Neural cell (in vitro differentiated cells): ENCODE results near the gene ASS1. TPM values are rescaled to one million over a fixed set of nuclear protein-coding genes. Genes with fewer than 3 reads are reported as not detected.

ENCODE experiments used
- H2AFZ ChIP-seq: fragments of 200-600, 300-800 bp; sonication (generic), shearing (Covaris generic); 2 replicates; pipeline ENCODE4 v1.6.0; 2014; ENCODE audit warnings: low read depth, mild to moderate bottlenecking, antibody characterized with exemption, low read length, moderate library complexity
- H3F3A ChIP-seq: fragments of 200-600 bp; shearing (Covaris generic); 2 replicates; pipeline ENCODE4 v1.6.1; 2016; ENCODE audit warnings: mild to moderate bottlenecking, moderate library complexity, mixed read lengths, antibody characterized with exemption, low read length; ENCODE audit not compliant: insufficient read depth, poor library complexity, severe bottlenecking
- H3K27ac ChIP-seq: fragments of 200-600, 300-800 bp; sonication (generic), shearing (Covaris generic); 2 replicates; pipeline ENCODE4 v1.5.1; 2014; ENCODE audit warnings: mild to moderate bottlenecking, low read length, moderate library complexity
- H3K27me3 ChIP-seq: fragments of 300-800, 200-600 bp; sonication (generic), shearing (Covaris generic); 2 replicates; pipeline ENCODE4 v1.6.0; 2014; ENCODE audit warnings: mild to moderate bottlenecking, low read depth, low read length, moderate library complexity; ENCODE audit not compliant: insufficient read depth
- H3K36me3 ChIP-seq: fragments of 300-800, 200-600 bp; sonication (generic), shearing (Covaris generic); 2 replicates; pipeline ENCODE4 v1.5.1; 2014; ENCODE audit warnings: mild to moderate bottlenecking, antibody characterized with exemption, low read length, moderate library complexity; ENCODE audit not compliant: insufficient read depth
- H3K4me2 ChIP-seq: fragments of 300-800, 200-600 bp; sonication (generic), shearing (Covaris generic); 2 replicates; pipeline ENCODE4 v1.6.0; 2014; ENCODE audit warnings: mild to moderate bottlenecking, low read length
- H3K4me3 ChIP-seq: fragments of 300-800, 200-600 bp; sonication (generic), shearing (Covaris generic); 2 replicates; pipeline ENCODE4 v1.5.1; 2014; ENCODE audit warnings: mild to moderate bottlenecking, low read length, moderate library complexity
- H3K79me2 ChIP-seq: fragments of 200-600 bp; shearing (Covaris generic); replicated peaks from 2 replicates; pipeline ENCODE4 v1.6.0; 2014; ENCODE audit warnings: mild to moderate bottlenecking, low read length, moderate library complexity; ENCODE audit not compliant: insufficient read depth
- H3K9ac ChIP-seq: fragments of 300-800, 200-600 bp; sonication (generic), shearing (Covaris generic); 2 replicates; pipeline ENCODE4 v1.6.1; 2016; ENCODE audit warnings: mild to moderate bottlenecking, low read length, mixed read lengths
- H3K9me2 ChIP-seq: fragments of 200-600 bp; shearing (Covaris generic); 2 replicates; pipeline ENCODE4 v1.6.1; 2016; ENCODE audit warnings: mild to moderate bottlenecking, low read length, mixed read lengths; ENCODE audit not compliant: insufficient read depth
- H3K9me3 ChIP-seq: fragments of 200-600, 300-800 bp; sonication (generic), shearing (Covaris generic); 2 replicates; pipeline ENCODE4 v1.6.1; 2016; ENCODE audit warnings: mild to moderate bottlenecking, mixed run types, low read length, moderate library complexity, mixed read lengths
- H4K20me1 ChIP-seq: fragments of 200-600 bp; shearing (Covaris generic); 2 replicates; pipeline ENCODE4 v1.6.1; 2016; ENCODE audit warnings: mild to moderate bottlenecking, mixed run types; ENCODE audit not compliant: insufficient read depth
- EP300 ChIP-seq: fragments of 450-650 bp; conservative IDR thresholded peaks from 2 replicates; pipeline ENCODE4 v1.6.1; 2014; ENCODE audit warnings: antibody characterized with exemption, mild to moderate bottlenecking, moderate library complexity; ENCODE audit not compliant: poor library complexity, severe bottlenecking
- EZH2 ChIP-seq: fragments of 200-600, 300-800 bp; shearing (Covaris generic), sonication (generic); IDR thresholded peaks from 2 replicates; pipeline ENCODE4 v1.6.1; 2014; ENCODE audit warnings: antibody characterized with exemption, low read length, borderline replicate concordance, mild to moderate bottlenecking; ENCODE audit not compliant: insufficient read depth, poor library complexity, severe bottlenecking
- MXI1 ChIP-seq: fragments of 450-650 bp; conservative IDR thresholded peaks from 2 replicates; pipeline ENCODE4 v1.6.1; 2014; ENCODE audit warnings: antibody characterized with exemption, mild to moderate bottlenecking; ENCODE audit not compliant: poor library complexity, severe bottlenecking
- POLR2AphosphoS5 ChIP-seq: IDR thresholded peaks from 2 replicates; pipeline ENCODE4 v1.6.1; 2012
- RAD21 ChIP-seq: fragments of 450-650 bp; conservative IDR thresholded peaks from 2 replicates; pipeline ENCODE4 v1.6.1; 2014; ENCODE audit warnings: antibody characterized with exemption, mild to moderate bottlenecking, moderate library complexity
- SMC3 ChIP-seq: fragments of 450-650 bp; conservative IDR thresholded peaks from 2 replicates; pipeline ENCODE4 v1.6.1; 2014; ENCODE audit warnings: antibody characterized with exemption, mild to moderate bottlenecking, moderate library complexity; ENCODE audit not compliant: poor library complexity
- TAF1 ChIP-seq: IDR thresholded peaks from 2 replicates; pipeline ENCODE4 v1.6.1; 2012; ENCODE audit warnings: low read depth
- polyA plus RNA-seq: library from polyadenylated mRNA; depleted of rRNA; stranded (reverse); fragments of >200 nt; gene quantifications from 2 replicates; pipeline ENCODE4 v1.2.3, GENCODE V29; 2014
- TF ChIP-seq, protein P1 (sequence below): fragments of 450-650 bp; IDR thresholded peaks from 2 replicates; pipeline ENCODE4 v1.5.1; 2014; ENCODE audit warnings: antibody characterized with exemption, mild to moderate bottlenecking, moderate library complexity; ENCODE audit not compliant: poor library complexity, severe bottlenecking
- TF ChIP-seq, protein P2 (sequence below): IDR thresholded peaks from 2 replicates; pipeline ENCODE4 v1.6.1; 2012; ENCODE audit warnings: borderline replicate concordance

The ASS1 gene
- polyA plus RNA-seq, 1 donor from 2014 or later = 2.6 TPM

DNA sequence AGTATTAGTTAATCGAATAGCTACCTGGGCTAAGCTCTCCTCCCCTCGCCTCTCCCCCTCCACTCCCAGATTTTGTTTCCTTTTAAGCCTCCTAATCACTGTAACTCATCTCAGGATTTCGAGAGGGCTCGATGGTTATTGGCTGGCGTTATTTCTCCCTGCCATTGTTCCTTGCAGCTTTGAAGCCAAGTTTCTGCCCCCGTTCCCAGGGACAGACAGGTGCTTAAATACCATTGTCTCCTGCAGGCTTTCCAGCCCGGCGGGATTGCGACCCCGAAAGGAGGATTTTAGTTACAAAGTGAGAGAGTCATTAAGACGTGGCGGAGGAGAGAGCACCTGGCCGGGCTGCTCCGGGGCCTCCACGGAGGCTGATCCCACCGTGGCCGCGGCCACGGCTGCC lies 46.2 kb downstream of the ASS1 start:
- Histone ChIP-seq H3K9me2 (no peaks in the 10 kb centered on the region), H3K9me3 (peaks cover 7% of the 10 kb centered on the region), H3K36me3 (no peaks in the 10 kb centered on the region), H4K20me1 (no peaks in the 10 kb centered on the region), H3K4me2 (no peak overlapping the region), H3K27me3 (no peaks in the 10 kb centered on the region), H3F3A (no peaks in the 10 kb centered on the region), H3K79me2 (no peaks in the 10 kb centered on the region), H3K4me3 (no peak overlapping the region), H2AFZ (no peak overlapping the region), H3K27ac (no peak overlapping the region), H3K9ac (no peak overlapping the region)
- TF ChIP-seq TAF1 (no peak), RAD21 (no peak), SMC3 (no peak), POLR2AphosphoS5 (no peak), EZH2 (no peak)
- TF ChIP-seq, protein P1, sequence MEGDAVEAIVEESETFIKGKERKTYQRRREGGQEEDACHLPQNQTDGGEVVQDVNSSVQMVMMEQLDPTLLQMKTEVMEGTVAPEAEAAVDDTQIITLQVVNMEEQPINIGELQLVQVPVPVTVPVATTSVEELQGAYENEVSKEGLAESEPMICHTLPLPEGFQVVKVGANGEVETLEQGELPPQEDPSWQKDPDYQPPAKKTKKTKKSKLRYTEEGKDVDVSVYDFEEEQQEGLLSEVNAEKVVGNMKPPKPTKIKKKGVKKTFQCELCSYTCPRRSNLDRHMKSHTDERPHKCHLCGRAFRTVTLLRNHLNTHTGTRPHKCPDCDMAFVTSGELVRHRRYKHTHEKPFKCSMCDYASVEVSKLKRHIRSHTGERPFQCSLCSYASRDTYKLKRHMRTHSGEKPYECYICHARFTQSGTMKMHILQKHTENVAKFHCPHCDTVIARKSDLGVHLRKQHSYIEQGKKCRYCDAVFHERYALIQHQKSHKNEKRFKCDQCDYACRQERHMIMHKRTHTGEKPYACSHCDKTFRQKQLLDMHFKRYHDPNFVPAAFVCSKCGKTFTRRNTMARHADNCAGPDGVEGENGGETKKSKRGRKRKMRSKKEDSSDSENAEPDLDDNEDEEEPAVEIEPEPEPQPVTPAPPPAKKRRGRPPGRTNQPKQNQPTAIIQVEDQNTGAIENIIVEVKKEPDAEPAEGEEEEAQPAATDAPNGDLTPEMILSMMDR = no peak

DNA sequence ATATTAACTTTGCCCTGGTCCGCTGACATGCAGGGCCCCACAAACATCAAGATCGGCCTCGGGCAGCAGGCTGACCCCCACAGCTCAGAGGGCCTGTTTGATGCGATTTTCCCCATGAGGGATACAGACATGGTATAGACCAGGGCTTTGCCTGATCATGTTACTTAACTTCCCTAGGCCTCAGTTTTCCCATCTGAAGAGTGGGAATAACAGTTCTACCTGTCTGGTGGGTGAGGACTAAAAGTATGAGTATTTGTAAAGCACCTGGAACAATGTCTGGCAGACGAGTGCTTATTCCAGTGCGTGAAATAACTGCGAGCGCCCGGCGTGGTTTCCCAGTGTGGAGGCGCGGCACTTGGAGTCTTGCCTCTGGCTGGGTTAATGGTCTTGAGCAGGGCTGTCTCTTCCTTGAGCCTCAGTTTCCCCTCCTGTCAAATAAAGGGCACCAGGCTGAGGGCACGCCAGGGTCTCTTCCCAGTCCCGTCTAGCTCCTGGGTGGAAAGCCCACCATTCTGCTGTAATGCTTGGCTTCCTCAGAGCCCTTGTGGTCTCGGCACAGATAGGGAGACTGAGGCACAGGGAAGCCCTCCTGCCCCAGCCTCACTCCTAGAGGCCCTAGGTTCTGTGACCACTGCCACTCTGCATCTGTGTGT lies 47.2 kb downstream of the ASS1 start:
- Histone ChIP-seq H3K27ac (no peak overlapping the region), H3K79me2 (no peaks in the 10 kb centered on the region), H3K4me3 (no peak overlapping the region), H3K9ac (no peak overlapping the region), H3F3A (no peaks in the 10 kb centered on the region), H3K4me2 (no peak overlapping the region), H3K27me3 (no peaks in the 10 kb centered on the region), H2AFZ (no peak overlapping the region), H3K9me3 (peaks cover 7% of the 10 kb centered on the region), H3K36me3 (no peaks in the 10 kb centered on the region), H4K20me1 (no peaks in the 10 kb centered on the region), H3K9me2 (no peaks in the 10 kb centered on the region)
- TF ChIP-seq, protein P1 = no peak
- TF ChIP-seq EP300 = no peak
- no peak for TF ChIP-seq EZH2
- TF ChIP-seq MXI1 = no peak
- TF ChIP-seq POLR2AphosphoS5 = no peak
- TF ChIP-seq SMC3 = no peak
- no peak for TF ChIP-seq RAD21
- TF ChIP-seq, protein P2, sequence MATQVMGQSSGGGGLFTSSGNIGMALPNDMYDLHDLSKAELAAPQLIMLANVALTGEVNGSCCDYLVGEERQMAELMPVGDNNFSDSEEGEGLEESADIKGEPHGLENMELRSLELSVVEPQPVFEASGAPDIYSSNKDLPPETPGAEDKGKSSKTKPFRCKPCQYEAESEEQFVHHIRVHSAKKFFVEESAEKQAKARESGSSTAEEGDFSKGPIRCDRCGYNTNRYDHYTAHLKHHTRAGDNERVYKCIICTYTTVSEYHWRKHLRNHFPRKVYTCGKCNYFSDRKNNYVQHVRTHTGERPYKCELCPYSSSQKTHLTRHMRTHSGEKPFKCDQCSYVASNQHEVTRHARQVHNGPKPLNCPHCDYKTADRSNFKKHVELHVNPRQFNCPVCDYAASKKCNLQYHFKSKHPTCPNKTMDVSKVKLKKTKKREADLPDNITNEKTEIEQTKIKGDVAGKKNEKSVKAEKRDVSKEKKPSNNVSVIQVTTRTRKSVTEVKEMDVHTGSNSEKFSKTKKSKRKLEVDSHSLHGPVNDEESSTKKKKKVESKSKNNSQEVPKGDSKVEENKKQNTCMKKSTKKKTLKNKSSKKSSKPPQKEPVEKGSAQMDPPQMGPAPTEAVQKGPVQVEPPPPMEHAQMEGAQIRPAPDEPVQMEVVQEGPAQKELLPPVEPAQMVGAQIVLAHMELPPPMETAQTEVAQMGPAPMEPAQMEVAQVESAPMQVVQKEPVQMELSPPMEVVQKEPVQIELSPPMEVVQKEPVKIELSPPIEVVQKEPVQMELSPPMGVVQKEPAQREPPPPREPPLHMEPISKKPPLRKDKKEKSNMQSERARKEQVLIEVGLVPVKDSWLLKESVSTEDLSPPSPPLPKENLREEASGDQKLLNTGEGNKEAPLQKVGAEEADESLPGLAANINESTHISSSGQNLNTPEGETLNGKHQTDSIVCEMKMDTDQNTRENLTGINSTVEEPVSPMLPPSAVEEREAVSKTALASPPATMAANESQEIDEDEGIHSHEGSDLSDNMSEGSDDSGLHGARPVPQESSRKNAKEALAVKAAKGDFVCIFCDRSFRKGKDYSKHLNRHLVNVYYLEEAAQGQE = no peak
- no peak for TF ChIP-seq TAF1
